Adipocyte (in vitro differentiated cells): ENCODE results near the gene CDC42.
"Not testable (repeated sequence)": the region's sequence is repeated elsewhere in the genome, so short reads cannot be mapped to it uniquely, and the experiment has no call there.

Source experiments
- DNase-seq: peaks from one replicate; pipeline ENCODE4 v3.0.0-alpha.2; 2015; ENCODE audit warnings: low read depth
- H3K27me3 ChIP-seq: replicated peaks from 2 replicates; pipeline ENCODE4 v1.7.0; 2013; ENCODE audit warnings: mild to moderate bottlenecking, low read length, moderate library complexity; ENCODE audit not compliant: control insufficient read depth, insufficient read depth
- H3K36me3 ChIP-seq: 2 replicates; pipeline ENCODE4 v1.7.0; 2013; ENCODE audit warnings: low read length, mild to moderate bottlenecking, moderate library complexity; ENCODE audit not compliant: control insufficient read depth, insufficient read depth, severe bottlenecking
- H3K4me1 ChIP-seq: 2 replicates; pipeline ENCODE4 v1.7.0; 2013; ENCODE audit warnings: mild to moderate bottlenecking, low read length, moderate library complexity; ENCODE audit not compliant: control insufficient read depth, insufficient read depth
- H3K4me3 ChIP-seq: 2 replicates; pipeline ENCODE4 v1.7.0; 2013; ENCODE audit warnings: mild to moderate bottlenecking, low read length, moderate library complexity
- H3K9ac ChIP-seq: 2 replicates; pipeline ENCODE4 v1.7.0; 2013; ENCODE audit warnings: mild to moderate bottlenecking, low read length, moderate library complexity
- H3K9me3 ChIP-seq: 2 replicates; pipeline ENCODE4 v1.7.0; 2013; ENCODE audit warnings: mild to moderate bottlenecking, low read length, moderate library complexity; ENCODE audit not compliant: control insufficient read depth

Gene CDC42

GRCh38 chr1:22078133-22078532, 25.6 kb downstream of the CDC42 start:
- H3K4me1 ChIP-seq = peaks cover 22% of the 10 kb centered on the region
- no peaks in the 10 kb centered on the region for H3K9me3 ChIP-seq
- no peaks in the 10 kb centered on the region for H3K27me3 ChIP-seq
- peaks cover 52% of the 10 kb centered on the region for H3K36me3 ChIP-seq
- H3K4me3 ChIP-seq = no peak overlapping the region
- no peak overlapping the region for H3K9ac ChIP-seq
- no peak for DNase-seq

DNA sequence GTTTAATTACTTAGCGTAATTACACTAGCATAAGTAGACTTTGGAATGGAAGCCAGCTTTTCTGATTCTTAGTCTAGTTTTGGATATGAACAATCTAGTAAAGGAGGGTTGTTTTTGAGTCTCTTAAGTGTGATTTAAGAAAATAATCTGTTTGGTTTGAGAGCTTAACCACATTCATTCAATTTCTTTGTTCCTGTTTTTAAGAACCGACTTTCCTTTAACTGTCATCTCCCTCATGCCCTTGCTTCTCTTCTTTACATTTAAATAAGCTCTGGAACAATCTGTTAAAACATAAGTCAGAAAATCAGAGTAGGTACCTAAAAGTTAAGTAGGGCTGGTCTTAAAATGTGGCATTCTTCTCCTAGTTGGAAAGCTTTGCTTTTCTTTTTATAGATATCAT, 27.7 kb downstream of the CDC42 start:
- H3K4me1 ChIP-seq = peaks cover 18% of the 10 kb centered on the region
- no peak for DNase-seq
- H3K9me3 ChIP-seq = no peaks in the 10 kb centered on the region
- peaks cover 66% of the 10 kb centered on the region for H3K36me3 ChIP-seq
- H3K27me3 ChIP-seq = no peaks in the 10 kb centered on the region
- H3K4me3 ChIP-seq = no peak overlapping the region
- H3K9ac ChIP-seq = no peak overlapping the region

DNA sequence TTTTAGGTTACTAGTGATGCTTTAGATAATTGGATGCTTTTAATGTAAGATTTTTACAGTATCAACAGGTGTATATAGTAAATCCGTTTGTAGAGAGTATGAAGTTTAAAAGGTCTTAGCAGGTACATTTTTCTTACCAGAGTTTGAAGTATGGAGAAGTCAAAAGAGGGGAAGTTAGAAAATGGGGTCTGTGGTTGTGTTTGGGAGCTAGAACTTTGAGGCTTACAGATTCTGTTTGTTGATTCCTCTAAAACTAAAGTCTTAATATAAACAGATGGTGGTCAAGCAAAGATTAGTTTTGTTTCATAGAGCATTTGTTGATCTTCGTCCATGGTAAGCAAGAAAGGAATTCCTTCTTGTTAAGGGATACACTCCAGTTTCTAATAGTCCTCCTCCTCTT, 35.8 kb downstream of the CDC42 start:
- H3K4me3 ChIP-seq = no peak overlapping the region
- H3K4me1 ChIP-seq = peaks cover 28% of the 10 kb centered on the region
- no peak for DNase-seq
- no peak overlapping the region for H3K9ac ChIP-seq
- H3K9me3 ChIP-seq = no peaks in the 10 kb centered on the region
- no peaks in the 10 kb centered on the region for H3K27me3 ChIP-seq
- H3K36me3 ChIP-seq = peaks cover 70% of the 10 kb centered on the region

GRCh38 chr1:22089134-22089571, 36.6 kb downstream of the CDC42 start:
- Histone ChIP-seq H3K4me3 (no peak overlapping the region), H3K9me3 (no peaks in the 10 kb centered on the region), H3K9ac (no peak overlapping the region), H3K27me3 (no peaks in the 10 kb centered on the region), H3K36me3 (peaks cover 65% of the 10 kb centered on the region), H3K4me1 (peaks cover 25% of the 10 kb centered on the region)
- no peak for DNase-seq

DNA sequence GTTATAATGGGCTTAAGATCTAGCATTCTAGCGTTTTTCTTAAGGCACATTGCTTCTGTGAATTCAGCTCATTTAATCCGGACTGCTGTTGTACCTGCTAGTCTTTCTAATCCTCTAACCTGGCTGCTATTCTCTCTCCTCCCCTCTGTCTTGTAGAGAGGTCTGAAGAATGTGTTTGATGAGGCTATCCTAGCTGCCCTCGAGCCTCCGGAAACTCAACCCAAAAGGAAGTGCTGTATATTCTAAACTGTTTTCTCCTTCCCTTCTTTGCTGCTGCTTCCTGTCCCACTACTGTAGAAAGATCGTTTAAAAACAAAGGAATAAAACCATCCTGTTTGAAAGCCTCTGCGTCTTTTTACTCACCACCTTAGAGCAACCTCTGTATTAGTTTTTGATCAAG, 37.3 kb downstream of the CDC42 start:
- H3K9ac ChIP-seq = no peak overlapping the region
- peaks cover 64% of the 10 kb centered on the region for H3K36me3 ChIP-seq
- H3K4me3 ChIP-seq = peak overlapping the region; percentile 32
- no peaks in the 10 kb centered on the region for H3K9me3 ChIP-seq
- H3K4me1 ChIP-seq = peaks cover 25% of the 10 kb centered on the region
- no peaks in the 10 kb centered on the region for H3K27me3 ChIP-seq
- DNase-seq = no peak

GRCh38 chr1:22090867-22091266, 38.4 kb downstream of the CDC42 start:
- DNase-seq = no peak
- Histone ChIP-seq H3K36me3 (peaks cover 71% of the 10 kb centered on the region), H3K9me3 (no peaks in the 10 kb centered on the region), H3K27me3 (no peaks in the 10 kb centered on the region), H3K4me3 (no peak overlapping the region), H3K9ac (no peak overlapping the region), H3K4me1 (peaks cover 25% of the 10 kb centered on the region)

DNA sequence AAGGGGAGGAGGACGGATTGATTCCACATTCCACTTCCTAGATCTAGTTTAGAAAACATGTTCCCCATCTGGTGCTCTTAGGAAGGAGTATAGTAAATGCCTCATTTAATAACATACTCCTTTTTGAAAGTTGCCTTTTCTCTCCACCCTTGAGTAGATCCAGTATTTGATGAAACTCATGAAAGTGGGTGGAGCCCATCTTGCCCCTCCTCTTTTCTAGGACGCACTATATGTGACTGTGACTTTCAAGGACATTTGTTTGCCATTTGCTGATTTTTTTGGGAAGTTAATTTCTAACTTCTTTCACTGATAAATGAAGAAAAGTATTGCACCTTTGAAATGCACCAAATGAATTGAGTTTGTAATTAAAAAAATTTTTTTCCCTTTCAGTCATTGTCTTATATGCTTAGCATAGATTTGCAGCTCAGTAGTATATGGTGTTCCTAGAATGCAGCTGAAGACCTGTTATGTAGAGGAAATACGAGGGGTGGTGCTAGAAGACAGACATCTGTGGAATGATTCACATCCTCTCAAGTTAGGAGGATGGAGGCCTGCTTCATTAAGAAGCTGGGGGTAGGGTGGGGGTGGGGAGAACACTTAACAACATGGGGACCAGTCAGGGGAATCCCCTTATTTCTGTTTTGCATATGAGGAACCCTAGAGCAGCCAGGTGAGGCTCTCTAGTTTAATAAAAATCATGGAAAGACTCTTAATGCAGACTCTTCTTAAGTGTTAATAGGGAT, 39.7 kb downstream of the CDC42 start:
- H3K9ac ChIP-seq, H3K4me3 ChIP-seq, H3K9me3 ChIP-seq, H3K27me3 ChIP-seq: not testable (repeated sequence)
- Histone ChIP-seq H3K36me3 (peaks cover 72% of the 10 kb centered on the region), H3K4me1 (peaks cover 25% of the 10 kb centered on the region)
- DNase-seq = peak; percentile 28

DNA sequence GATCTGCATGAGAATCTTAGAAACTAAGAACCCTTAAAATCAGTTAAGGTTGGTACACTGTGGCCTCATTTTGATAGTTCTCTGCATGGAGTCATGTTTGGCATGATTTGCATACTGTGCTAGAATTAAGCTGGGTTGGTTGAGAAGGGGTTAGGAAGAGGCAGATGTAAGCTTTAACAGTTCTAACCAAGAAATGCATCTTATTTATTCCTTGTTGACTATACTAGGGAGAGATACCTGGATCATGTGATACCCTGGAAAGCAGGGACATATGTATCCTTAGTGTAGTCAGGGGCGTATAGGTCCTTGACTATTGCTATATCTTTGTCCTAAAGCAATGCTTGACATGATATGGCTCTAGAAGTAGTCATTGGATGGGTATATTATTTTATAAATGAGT, 41.0 kb downstream of the CDC42 start:
- H3K9me3 ChIP-seq = no peaks in the 10 kb centered on the region
- peaks cover 25% of the 10 kb centered on the region for H3K4me1 ChIP-seq
- H3K27me3 ChIP-seq = no peaks in the 10 kb centered on the region
- H3K36me3 ChIP-seq = peaks cover 72% of the 10 kb centered on the region
- no peak for DNase-seq
- H3K4me3 ChIP-seq = no peak overlapping the region
- no peak overlapping the region for H3K9ac ChIP-seq

- H3K9me3 ChIP-seq = no peaks in the 10 kb centered on the region
- no peaks in the 10 kb centered on the region for H3K27me3 ChIP-seq
- no peak overlapping the region for H3K4me3 ChIP-seq
- no peak for DNase-seq
- H3K36me3 ChIP-seq = peaks cover 79% of the 10 kb centered on the region
- peaks cover 2% of the 10 kb centered on the region for H3K4me1 ChIP-seq
- H3K9ac ChIP-seq = no peak overlapping the region
These were observed 43.5 kb downstream of the CDC42 start for GRCh38 chr1:22096036-22096435.

- no peak overlapping the region for H3K9ac ChIP-seq
- no peaks in the 10 kb centered on the region for H3K27me3 ChIP-seq
- no peaks in the 10 kb centered on the region for H3K9me3 ChIP-seq
- H3K4me1 ChIP-seq = no peaks in the 10 kb centered on the region
- H3K36me3 ChIP-seq = peaks cover 79% of the 10 kb centered on the region
- H3K4me3 ChIP-seq = no peak overlapping the region
- DNase-seq = no peak
These were observed 44.0 kb downstream of the CDC42 start for GRCh38 chr1:22096463-22096862.

DNA sequence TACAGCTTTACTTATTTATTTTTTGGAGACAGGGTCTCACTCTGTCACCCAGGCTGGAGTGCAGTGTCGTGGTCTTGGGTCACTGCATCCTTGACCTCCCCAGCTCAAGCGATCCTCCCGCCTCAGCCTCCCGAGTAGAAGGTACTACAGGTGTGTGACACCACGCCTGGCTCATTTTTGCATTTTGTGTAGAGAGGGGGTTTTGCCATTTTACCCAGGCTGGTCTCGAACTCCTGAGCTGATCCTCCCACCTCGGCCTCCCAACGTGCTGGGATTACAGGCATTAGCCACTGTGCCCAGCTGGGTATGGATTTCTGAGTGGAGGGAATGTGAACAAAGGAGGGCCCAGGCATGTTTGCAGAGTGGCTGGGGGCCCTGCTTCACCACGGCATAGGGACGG, 46.2 kb downstream of the CDC42 start:
- DNase-seq = no peak
- no peak overlapping the region for H3K4me3 ChIP-seq
- H3K9me3 ChIP-seq = no peaks in the 10 kb centered on the region
- H3K4me1 ChIP-seq = no peaks in the 10 kb centered on the region
- no peaks in the 10 kb centered on the region for H3K27me3 ChIP-seq
- H3K9ac ChIP-seq = no peak overlapping the region
- peaks cover 80% of the 10 kb centered on the region for H3K36me3 ChIP-seq

DNA sequence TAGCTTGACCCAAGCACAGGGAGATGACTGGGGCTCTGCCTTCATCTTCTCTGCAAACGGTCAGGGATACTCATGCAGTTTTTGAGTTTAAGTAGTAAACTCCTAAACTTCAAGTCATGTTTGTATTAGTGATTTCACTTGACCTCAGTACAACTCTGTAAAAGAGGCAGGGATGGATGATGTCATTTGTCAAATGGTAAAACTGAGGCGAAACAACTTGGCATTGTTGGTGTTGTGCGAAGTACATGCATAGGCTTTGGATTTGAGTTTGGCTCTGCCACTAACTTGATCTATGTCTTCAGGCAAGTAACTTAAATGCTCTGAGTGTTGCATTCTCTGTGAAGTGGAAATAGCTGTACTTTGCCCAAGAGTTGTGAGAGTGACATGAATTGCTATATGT, 47.7 kb downstream of the CDC42 start:
- no peaks in the 10 kb centered on the region for H3K4me1 ChIP-seq
- H3K9ac ChIP-seq = no peak overlapping the region
- H3K9me3 ChIP-seq = no peaks in the 10 kb centered on the region
- H3K36me3 ChIP-seq = peaks cover 76% of the 10 kb centered on the region
- no peak for DNase-seq
- H3K4me3 ChIP-seq = no peak overlapping the region
- H3K27me3 ChIP-seq = no peaks in the 10 kb centered on the region
